GM20000 (cell line): Measurements from ENCODE around the gene TMEM164.

Source experiments
- DNase-seq: peaks from one replicate; pipeline ENCODE4 v3.0.0; 2012; ENCODE audit warnings: low spot score
- TF ChIP-seq, protein P1 (sequence below): IDR thresholded peaks from 2 replicates; pipeline ENCODE4 v1.5.1; 2012; ENCODE audit warnings: mild to moderate bottlenecking, control low read depth; ENCODE audit errors: extremely low read depth, missing control alignments

TMEM164 gene

DNA sequence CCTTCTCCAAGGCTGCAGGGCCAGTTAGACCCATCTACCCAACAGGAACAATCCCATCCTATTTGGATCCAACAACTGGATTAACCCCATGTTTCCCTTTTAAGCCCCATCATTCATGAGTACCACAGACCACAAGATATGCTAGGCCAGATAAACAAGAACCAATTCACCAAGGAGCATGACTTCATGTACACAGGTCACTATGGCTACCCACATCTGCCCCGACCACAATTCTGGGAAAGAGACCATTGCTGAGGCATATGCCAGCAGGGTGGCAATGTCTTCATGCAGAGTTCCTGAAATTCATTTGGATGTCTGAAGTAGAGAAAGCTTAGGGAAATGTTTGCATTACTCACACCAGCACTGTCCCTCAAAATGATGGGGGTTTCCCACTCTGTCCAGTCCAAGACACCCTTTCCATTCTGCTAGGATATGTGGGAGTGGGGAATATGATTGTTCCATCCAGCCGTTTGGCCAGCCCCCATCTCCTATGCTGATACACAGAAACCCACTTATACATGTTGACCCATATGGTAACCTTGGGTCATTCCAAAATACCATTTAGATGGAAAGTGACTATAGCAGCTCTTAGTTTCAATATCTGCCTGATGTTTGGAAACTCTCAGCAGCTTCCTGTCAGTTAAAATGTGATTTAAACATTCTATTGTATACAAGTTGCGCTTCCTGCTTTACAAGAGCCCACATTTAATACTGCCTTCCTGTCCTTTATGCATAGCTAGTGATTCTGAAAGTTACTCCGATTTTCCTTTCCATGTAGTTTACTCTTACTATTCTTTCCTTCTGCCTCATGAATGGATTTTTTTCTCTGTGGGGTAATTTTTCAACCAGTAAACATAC, 186.0 kb downstream of the TMEM164 start:
- TF ChIP-seq, protein P1, sequence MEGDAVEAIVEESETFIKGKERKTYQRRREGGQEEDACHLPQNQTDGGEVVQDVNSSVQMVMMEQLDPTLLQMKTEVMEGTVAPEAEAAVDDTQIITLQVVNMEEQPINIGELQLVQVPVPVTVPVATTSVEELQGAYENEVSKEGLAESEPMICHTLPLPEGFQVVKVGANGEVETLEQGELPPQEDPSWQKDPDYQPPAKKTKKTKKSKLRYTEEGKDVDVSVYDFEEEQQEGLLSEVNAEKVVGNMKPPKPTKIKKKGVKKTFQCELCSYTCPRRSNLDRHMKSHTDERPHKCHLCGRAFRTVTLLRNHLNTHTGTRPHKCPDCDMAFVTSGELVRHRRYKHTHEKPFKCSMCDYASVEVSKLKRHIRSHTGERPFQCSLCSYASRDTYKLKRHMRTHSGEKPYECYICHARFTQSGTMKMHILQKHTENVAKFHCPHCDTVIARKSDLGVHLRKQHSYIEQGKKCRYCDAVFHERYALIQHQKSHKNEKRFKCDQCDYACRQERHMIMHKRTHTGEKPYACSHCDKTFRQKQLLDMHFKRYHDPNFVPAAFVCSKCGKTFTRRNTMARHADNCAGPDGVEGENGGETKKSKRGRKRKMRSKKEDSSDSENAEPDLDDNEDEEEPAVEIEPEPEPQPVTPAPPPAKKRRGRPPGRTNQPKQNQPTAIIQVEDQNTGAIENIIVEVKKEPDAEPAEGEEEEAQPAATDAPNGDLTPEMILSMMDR: no peak
- no peak for DNase-seq

DNA sequence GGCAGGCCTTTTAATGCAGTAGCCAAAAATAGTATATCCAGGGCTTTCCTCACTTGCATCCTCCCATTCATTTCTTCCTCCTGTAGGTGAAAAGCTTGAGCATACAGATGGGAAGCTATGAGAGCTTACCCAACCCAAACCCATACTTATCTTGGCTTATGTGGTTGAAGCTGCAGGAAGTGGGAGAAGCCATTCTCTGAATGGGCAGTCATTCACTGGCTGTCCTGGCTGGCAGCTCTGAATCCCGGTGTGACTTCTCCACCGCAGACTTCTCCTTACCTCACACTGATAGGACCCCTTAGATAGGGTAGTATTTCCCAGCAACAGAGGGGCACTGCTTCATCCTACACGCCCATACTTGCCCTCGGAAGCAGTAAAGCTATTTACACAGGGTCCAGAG, 189.6 kb downstream of the TMEM164 start:
- no peak for DNase-seq
- TF ChIP-seq, protein P1: no peak

DNA sequence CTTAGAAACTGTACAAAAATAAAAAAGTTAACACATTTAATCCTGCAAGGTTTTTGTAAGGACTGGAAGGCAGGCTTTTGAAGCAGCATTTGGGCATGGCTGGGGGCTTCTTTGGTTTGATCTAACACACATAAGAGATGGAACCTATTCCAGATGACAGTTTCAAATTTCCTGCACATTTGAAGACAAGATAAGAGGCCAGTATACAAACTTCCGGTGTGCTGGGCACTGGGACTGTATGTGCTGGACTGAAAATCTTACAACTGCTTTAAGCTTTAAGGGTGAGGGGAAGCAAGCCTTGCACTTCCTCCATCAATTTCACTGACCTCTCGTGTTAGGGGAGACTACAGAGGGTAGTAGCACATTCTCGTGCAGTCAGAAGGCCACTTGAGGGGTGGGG, 192.1 kb downstream of the TMEM164 start:
- TF ChIP-seq, protein P1: no peak
- DNase-seq: no peak

DNA sequence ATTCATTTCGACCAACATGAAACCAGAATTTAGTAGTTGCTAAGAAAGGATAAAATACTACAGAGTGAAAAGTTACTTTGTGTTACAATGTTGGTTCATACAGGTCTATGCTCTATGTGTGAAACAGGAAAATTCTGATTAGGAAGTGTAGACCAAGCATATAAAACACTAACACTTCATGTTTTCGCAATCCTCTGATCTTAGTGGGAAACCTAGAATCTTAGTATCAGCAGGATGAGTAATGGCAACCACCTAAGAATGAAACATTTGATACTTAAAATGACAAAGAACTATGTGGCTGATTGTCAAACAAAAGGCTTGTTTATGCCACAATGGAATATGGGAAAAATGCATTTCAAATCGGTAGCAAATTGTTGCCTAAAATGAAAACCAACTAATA, 198.9 kb downstream of the TMEM164 start:
- no peak for DNase-seq
- TF ChIP-seq, protein P1: no peak

DNA sequence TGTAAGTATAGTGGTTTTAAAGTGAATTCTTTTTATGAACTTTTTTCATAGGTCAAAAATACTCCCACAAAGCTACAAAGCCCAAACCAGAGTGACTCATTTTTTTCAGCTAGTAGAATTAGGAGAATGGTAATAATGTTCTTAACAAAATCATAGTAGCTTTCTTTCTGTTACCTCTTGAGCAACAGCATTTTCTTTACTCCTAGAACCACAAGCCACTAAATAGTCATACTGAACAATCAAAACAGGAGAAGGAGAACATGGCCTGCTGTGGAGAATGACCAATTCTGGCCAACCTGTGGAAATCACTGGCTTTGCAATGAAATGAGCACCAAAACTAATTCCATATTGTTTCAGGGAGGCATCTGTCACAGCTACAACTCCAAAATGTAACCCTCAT, 202.1 kb downstream of the TMEM164 start:
- TF ChIP-seq, protein P1: no peak
- no peak for DNase-seq

DNA sequence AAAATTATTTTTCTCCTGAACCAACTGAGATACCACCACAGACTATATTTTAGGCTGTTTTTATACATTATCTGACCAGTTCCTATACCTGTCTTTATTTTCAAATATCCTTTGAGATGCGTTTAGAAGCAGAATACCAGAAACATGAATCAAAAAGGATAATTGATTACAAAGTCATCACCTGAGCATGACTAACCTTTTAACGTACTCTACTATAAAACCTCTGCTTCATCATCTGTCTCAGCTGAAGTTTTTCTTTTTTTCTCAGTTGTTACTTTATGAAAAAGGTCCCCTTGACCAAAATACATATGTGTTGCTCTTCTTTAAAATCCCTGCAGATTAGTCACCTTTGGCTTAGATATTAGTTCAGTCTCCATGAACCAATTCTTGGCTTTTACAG, 205.2 kb downstream of the TMEM164 start:
- TF ChIP-seq, protein P1: no peak

DNA sequence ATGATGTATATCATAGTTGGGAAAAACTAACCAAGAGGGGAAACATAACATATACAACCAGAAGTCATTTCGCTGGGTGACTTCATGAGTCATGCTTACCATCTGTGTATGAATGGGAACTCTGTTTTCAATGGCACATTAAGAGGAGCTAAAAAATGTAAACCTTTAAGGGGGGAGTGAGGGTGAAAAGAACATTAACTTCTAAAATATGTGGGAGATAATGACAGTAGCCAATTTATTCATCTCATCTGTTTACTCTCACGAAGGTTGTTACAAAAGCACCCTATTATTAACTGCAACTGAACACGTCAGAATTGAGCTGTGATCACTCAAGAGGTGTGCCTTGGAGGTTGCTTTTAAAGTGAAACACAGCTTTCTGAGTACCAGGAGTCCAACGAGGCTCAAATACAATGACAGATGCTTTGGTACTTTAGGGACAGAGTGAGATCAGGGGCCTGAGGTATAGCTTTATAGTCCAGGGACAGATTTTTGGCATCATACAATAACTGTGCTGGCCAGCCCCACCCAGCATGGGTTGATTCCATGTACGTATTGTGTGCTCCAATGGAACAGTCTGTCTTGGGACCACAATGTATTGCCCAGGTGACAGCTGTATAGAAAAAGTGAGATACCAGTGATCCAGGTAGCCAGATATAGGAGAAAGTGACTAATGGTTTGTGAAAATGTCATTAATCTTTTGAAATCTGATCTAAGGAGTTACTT, 207.7 kb downstream of the TMEM164 start:
- no peak for DNase-seq

More for the DNA sequence above, 205.2 kb downstream of the TMEM164 start:
- DNase-seq: no peak

More for the DNA sequence above, 207.7 kb downstream of the TMEM164 start:
- TF ChIP-seq, protein P1: no peak
